Prostate gland (tissue), 1 donor: ENCODE data around the gene FOXRED2.

Experiments used
- POLR2A ChIP-seq: fragments of 450-650 bp; IDR thresholded peaks from one replicate; pipeline ENCODE4 v1.6.1; 2016; ENCODE audit warnings: antibody characterized with exemption, mild to moderate bottlenecking
- POLR2AphosphoS5 ChIP-seq: sonication (generic); formaldehyde crosslinking; IDR thresholded peaks from one replicate; pipeline ENCODE4 v1.6.1; 2017; ENCODE audit warnings: antibody characterized with exemption

DNA sequence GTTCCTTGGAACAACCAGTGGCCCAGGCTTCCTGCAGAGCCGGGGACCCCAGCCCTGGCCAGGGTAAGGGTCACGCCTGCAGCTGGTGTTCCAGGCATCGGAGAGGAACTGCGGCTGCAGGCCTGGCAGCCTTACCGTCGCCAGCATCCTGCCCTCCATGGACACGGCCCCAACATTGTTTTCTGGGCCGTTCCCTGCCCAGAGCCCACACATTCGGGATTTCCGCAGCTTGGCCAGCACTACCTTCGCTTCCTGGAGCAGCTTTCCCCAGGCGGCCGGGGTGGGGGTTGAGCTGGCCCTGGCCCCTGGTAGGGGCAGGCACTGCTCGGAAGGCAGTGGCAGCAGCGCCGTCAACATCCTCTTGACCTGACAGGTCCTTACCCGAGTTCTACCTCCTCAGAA lies 43.1 kb downstream of the FOXRED2 start:
- no peak for TF ChIP-seq POLR2A
- no peak for TF ChIP-seq POLR2AphosphoS5
